AG04450 (cell line): ENCODE results near the gene UQCR11. TPM values are rescaled to one million over a fixed set of nuclear protein-coding genes. Genes with fewer than 3 reads are reported as not detected.

Experiments used
- CTCF ChIA-PET: fragments of 300-600, 350-600 bp; formaldehyde crosslinking; extraction: SDS; loops from one replicate; lab custom pipeline; 2022; ENCODE audit warnings: antibody characterized with exemption, inconsistent platforms; lab: Charles Lee
- POLR2A ChIA-PET: fragments of 350-600 bp; formaldehyde crosslinking; extraction: SDS; loops from one replicate; lab custom pipeline; 2021; ENCODE audit warnings: antibody characterized with exemption, inconsistent platforms; lab: Yijun Ruan, JAX
- DNase-seq: peaks from one replicate; pipeline ENCODE4 v3.0.0-alpha.2; 2011; ENCODE audit warnings: low read depth, low spot score
- H3K27ac ChIP-seq: one replicate; pipeline ENCODE4 v1.5.1; 2012; ENCODE audit warnings: low read depth, low read length, control low read depth
- H3K27me3 ChIP-seq: one replicate; pipeline ENCODE4 v1.6.0; 2012; ENCODE audit warnings: low read length; ENCODE audit not compliant: control insufficient read depth, insufficient read depth
- H3K4me3 ChIP-seq: 2 replicates; pipeline ENCODE4 v1.5.1; 2011; ENCODE audit warnings: mild to moderate bottlenecking, low read depth, low read length, control low read depth
- H3K9me3 ChIP-seq: 2 replicates; pipeline ENCODE4 v1.5.1; 2012; ENCODE audit warnings: low read length; ENCODE audit not compliant: control insufficient read depth, insufficient read depth
- CTCF ChIP-seq: IDR thresholded peaks from 2 replicates; pipeline ENCODE4 v1.5.1; 2011; ENCODE audit warnings: low read depth, low read length, control low read depth, inconsistent platforms
- polyA plus RNA-seq: library from polyadenylated mRNA; depleted of rRNA; stranded (reverse); fragments of >200 nt; gene quantifications from 2 replicates; pipeline ENCODE4 v1.2.3, GENCODE V29; 2011

Gene UQCR11
- polyA plus RNA-seq, 1 experiment: 153 TPM

- no peak for DNase-seq
- Histone ChIP-seq H3K4me3 (no peak overlapping the region), H3K9me3 (peaks cover 15% of the 10 kb centered on the region), H3K27ac (no peak overlapping the region), H3K27me3 (no peaks in the 10 kb centered on the region)
- no peak for TF ChIP-seq CTCF
- CTCF ChIA-PET: no interaction called here
- POLR2A ChIA-PET: no interaction called here
Measured at GRCh38 chr19:1634242-1634937, 29.1 kb upstream of the UQCR11 start.

GRCh38 chr19:1633269-1633826 is 28.1 kb upstream of the UQCR11 start:
- POLR2A ChIA-PET: no interaction called here

GRCh38 chr19:1632462-1633268 is 27.4 kb upstream of the UQCR11 start:
- no peak for TF ChIP-seq CTCF
- POLR2A ChIA-PET: no interaction called here
- Histone ChIP-seq H3K27me3 (no peaks in the 10 kb centered on the region), H3K4me3 (no peak overlapping the region), H3K9me3 (peaks cover 15% of the 10 kb centered on the region), H3K27ac (no peak overlapping the region)
- CTCF ChIA-PET: no interaction called here
- DNase-seq: no peak

More at GRCh38 chr19:1633269-1633826, 28.1 kb upstream of the UQCR11 start:
- no peak for TF ChIP-seq CTCF
- Histone ChIP-seq H3K9me3 (peaks cover 15% of the 10 kb centered on the region), H3K27me3 (no peaks in the 10 kb centered on the region), H3K4me3 (no peak overlapping the region), H3K27ac (no peak overlapping the region)
- CTCF ChIA-PET: no interaction called here
- DNase-seq: no peak

DNA sequence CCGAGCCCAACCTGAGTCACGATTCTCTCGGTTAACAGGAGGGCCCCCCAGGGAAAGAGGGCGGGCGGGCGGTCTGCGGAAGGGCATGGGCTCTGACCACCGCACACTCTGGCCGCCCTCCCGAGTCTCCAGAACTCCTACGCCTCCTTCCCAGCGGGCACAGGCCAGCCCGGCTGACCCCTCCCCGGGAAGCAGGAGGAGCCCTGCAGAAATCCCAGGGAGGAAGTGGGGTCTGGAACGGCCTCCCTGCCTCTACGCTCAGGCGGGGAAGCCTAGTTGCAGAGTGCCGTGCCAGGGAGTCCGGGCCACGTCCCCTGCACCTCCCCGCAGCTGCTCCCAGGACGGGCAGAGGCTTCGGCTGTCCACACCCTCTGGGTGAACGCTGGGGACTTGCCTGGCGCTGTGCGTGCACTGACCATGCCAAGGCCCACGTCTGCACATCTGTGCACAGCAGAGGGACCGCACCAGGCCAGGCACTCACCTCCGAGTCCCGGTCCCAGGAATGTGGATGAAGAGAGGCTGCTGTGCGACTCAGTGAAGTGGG is 26.4 kb upstream of the UQCR11 start:
- peaks cover 8% of the 10 kb centered on the region for H3K9me3 ChIP-seq
- ChIA-PET POLR2A (no interaction called here), CTCF (no interaction called here)
- no peaks in the 10 kb centered on the region for H3K27me3 ChIP-seq
- H3K4me3 ChIP-seq: no peak overlapping the region
- no peak for TF ChIP-seq CTCF
- DNase-seq: no peak
- H3K27ac ChIP-seq: no peak overlapping the region
